K562 (cell line): Measurements from ENCODE around the gene CD14. TPM values are rescaled to one million over a fixed set of nuclear protein-coding genes. Genes with fewer than 3 reads are reported as not detected.

Experiments used
- ARID4B ChIP-seq: sonication (generic); formaldehyde crosslinking; IDR thresholded peaks from 2 replicates; pipeline ENCODE4 v1.8.0; 2022; ENCODE audit warnings: mild to moderate bottlenecking, missing genetic modification reagents
- ARNT ChIP-seq, 2 experiments: fragments of 450-650 bp; IDR thresholded peaks; 2 replicates each; pipeline ENCODE4 v1.6.1; 2016; ENCODE audit warnings: mild to moderate bottlenecking in 1 of 2
- BDP1 ChIP-seq: IDR thresholded peaks from 3 replicates; pipeline ENCODE4 v1.6.1; 2011; ENCODE audit not compliant: insufficient read length, insufficient read depth
- CHAMP1 ChIP-seq: fragments of 450-650 bp; IDR thresholded peaks from 2 replicates; pipeline ENCODE4 v1.6.1; 2016; ENCODE audit warnings: mild to moderate bottlenecking
- DPF2 ChIP-seq: fragments of 450-650 bp; IDR thresholded peaks from 2 replicates; pipeline ENCODE4 v1.6.1; 2016
- E2F4 ChIP-seq: sonication (generic); formaldehyde crosslinking; IDR thresholded peaks from 2 replicates; pipeline ENCODE4 v1.8.0; 2022; ENCODE audit warnings: mild to moderate bottlenecking, low read depth, missing genetic modification reagents
- FUS ChIP-seq: fragments of 200-400 bp; formaldehyde crosslinking; optimal IDR thresholded peaks from 2 replicates; pipeline ENCODE3; 2017; ENCODE audit warnings: low read depth, low read length
- GATAD2B ChIP-seq: fragments of 450-650 bp; IDR thresholded peaks from 2 replicates; pipeline ENCODE4 v1.6.1; 2017; ENCODE audit warnings: mild to moderate bottlenecking, borderline replicate concordance
- MAZ ChIP-seq, 2 experiments: fragments of 450-650 bp in 1 of 2; sonication (generic) in 1 of 2; formaldehyde crosslinking; IDR thresholded peaks in 1 of 2; conservative IDR thresholded peaks in 1 of 2; 2 replicates each; pipeline versions ENCODE4 v1.4.0 to v1.5.0; 2020; ENCODE audit warnings: mild to moderate bottlenecking in 1 of 2, missing genetic modification reagents in 1 of 2
- NFE2 ChIP-seq: IDR thresholded peaks from 2 replicates; pipeline ENCODE4 v1.6.1; 2014; ENCODE audit warnings: antibody characterized with exemption, low read depth
- PHTF2 ChIP-seq: fragments of 250-450 bp; sonication (Bioruptor Pico); IDR thresholded peaks from 2 replicates; pipeline ENCODE4 v1.5.0; 2021; ENCODE audit warnings: mild to moderate bottlenecking
- POLR2H ChIP-seq: IDR thresholded peaks from 2 replicates; pipeline ENCODE4 v1.6.1; 2016; ENCODE audit warnings: missing genetic modification characterization, low read depth, mild to moderate bottlenecking, control low read depth, missing compliant biosample characterization, moderate library complexity
- SMARCB1 ChIP-seq: IDR thresholded peaks from 2 replicates; pipeline ENCODE4 v1.6.1; 2011; ENCODE audit warnings: improper control_type of control experiment, low read depth; ENCODE audit not compliant: insufficient read length
- TBP ChIP-seq: optimal IDR thresholded peaks from 2 replicates; pipeline ENCODE3; 2011; ENCODE audit warnings: low read depth, low read length, improper control_type of control experiment
- ZNF143 ChIP-seq: sonication (generic); formaldehyde crosslinking; IDR thresholded peaks from 2 replicates; pipeline ENCODE4 v1.9.0; 2022; ENCODE audit warnings: mild to moderate bottlenecking, missing genetic modification reagents
- ZNF384 ChIP-seq: IDR thresholded peaks from 2 replicates; pipeline ENCODE4 v1.6.1; 2012; ENCODE audit warnings: low read depth, low read length, improper control_type of control experiment
- ZNF512 ChIP-seq: IDR thresholded peaks from 2 replicates; pipeline ENCODE4 v1.6.1; 2016; ENCODE audit warnings: missing genetic modification characterization, missing compliant biosample characterization
- ZNF778 ChIP-seq: fragments of 450-650 bp; formaldehyde crosslinking; IDR thresholded peaks from 2 replicates; pipeline ENCODE4 v1.4.0; 2020; ENCODE audit warnings: mild to moderate bottlenecking, moderate library complexity
- ZSCAN32 ChIP-seq: fragments of 450-650 bp; formaldehyde crosslinking; IDR thresholded peaks from 2 replicates; pipeline ENCODE4 v1.4.0; 2020; ENCODE audit warnings: mild to moderate bottlenecking, moderate library complexity
- polyA plus RNA-seq, 8 experiments: library from polyadenylated mRNA; depleted of rRNA in 4 of 8; stranded (reverse) in 5 of 8; unstranded in 3 of 8; fragments of >200 nt; fragmentation: Nextera tagmentation in 2 of 8; fragmentation: Illumina TruSeq in 1 of 8; extraction: Ambion mirVana in 2 of 8; extraction: Trizol in 1 of 8; gene quantifications; 2 replicates each; pipeline versions ENCODE4 v1.2.1 to v1.2.3, GENCODE V29; 2011 to 2014; ENCODE audit warnings: inconsistent platforms in 1 of 8, missing spikeins in 1 of 8
- total RNA-seq, 7 experiments: library from RNA; depleted of rRNA in 6 of 7; stranded (reverse); fragments of >200 nt in 6 of 7; fragmentation: Illumina TruSeq in 2 of 7; extraction: Trizol in 2 of 7; gene quantifications; 2 replicates each; pipeline versions ENCODE4 v1.2.1 to v1.2.3, GENCODE V29; 2011 to 2021; ENCODE audit warnings: low replicate concordance in 1 of 7

Gene CD14
- total and polyA plus RNA-seq, 9 of the 15 experiments (the other 6 are each of a cell fraction or from before 2014, with no cell fraction given), result 0.07 to 0.47 (median 0.14) TPM; not detected in 2

GRCh38 chr5:140639148-140639981 is 6.4 kb upstream of the CD14 start, which contains the start of gene TMCO6 (continued):
- 0 out of 2 replicates have a peak, but pooled peaks have one; percentile 70 for TF ChIP-seq ARID4B (CRISPR knock-in tag)
- no peak for TF ChIP-seq FUS
- TF ChIP-seq ARNT (IDR thresholded peaks at IDR 0.05), result no peak; a peak in 1 of 4 replicates
- TF ChIP-seq PHTF2 (CRISPR knock-in tag), result no peak
- TF ChIP-seq ZNF778 (CRISPR knock-in tag), result no peak
- TF ChIP-seq GATAD2B, result no peak
- peak; percentile 44; the same call in 1 of the 2 replicates for TF ChIP-seq POLR2H
- TF ChIP-seq E2F4 (CRISPR knock-in tag), result peak; percentile 76
- peak; percentile 94 to 95 for TF ChIP-seq MAZ (CRISPR knock-in tag; conservative IDR thresholded peaks at IDR 0.05 in 1 of 2, IDR thresholded peaks at IDR 0.05 in 1 of 2)
- TF ChIP-seq BDP1, result no peak
- TF ChIP-seq ZNF384, result peak; percentile 96
- no peak for TF ChIP-seq CHAMP1
- TF ChIP-seq ZNF512, result no peak
- peak; percentile 58; the same call in 1 of the 2 replicates for TF ChIP-seq DPF2
- TF ChIP-seq ZSCAN32 (CRISPR knock-in tag), result no peak
- TF ChIP-seq TBP, result peak; percentile 44
- TF ChIP-seq ZNF143, result no peak
- no peak for TF ChIP-seq SMARCB1
- TF ChIP-seq NFE2, result peak; percentile 53
